NCI-H510A (cell line): ENCODE measurements around the gene WDR27.
"Not testable (repeated sequence)": the region's sequence is repeated elsewhere in the genome, so short reads cannot be mapped to it uniquely, and the experiment has no call there.

ENCODE experiments used
- DNase-seq: peaks from one replicate; lab custom pipeline; 2025; lab: John Stamatoyannopoulos, UW

WDR27 gene

GRCh38 chr6:169520104-169520503 lies 181.7 kb downstream of the WDR27 start:
- no peak for DNase-seq

GRCh38 chr6:169518451-169518850 lies 183.4 kb downstream of the WDR27 start:
- DNase-seq, result no peak

GRCh38 chr6:169513478-169514193 lies 188.2 kb downstream of the WDR27 start:
- no peak for DNase-seq

- not testable (repeated sequence) for DNase-seq
These were observed 190.0 kb downstream of the WDR27 start for GRCh38 chr6:169511785-169512184.

- DNase-seq, result no peak
These were observed 191.0 kb downstream of the WDR27 start for GRCh38 chr6:169510871-169511270.

- DNase-seq, result no peak
These were observed 193.4 kb downstream of the WDR27 start for GRCh38 chr6:169508452-169508851.

GRCh38 chr6:169503422-169504152 lies 198.2 kb downstream of the WDR27 start:
- no peak for DNase-seq

GRCh38 chr6:169502445-169502844 lies 199.4 kb downstream of the WDR27 start:
- DNase-seq, result no peak

- no peak for DNase-seq
These were observed 200.0 kb downstream of the WDR27 start for GRCh38 chr6:169501777-169502313.

- DNase-seq, result no peak
These were observed 200.7 kb downstream of the WDR27 start for GRCh38 chr6:169501128-169501527.

GRCh38 chr6:169500688-169501087 lies 201.1 kb downstream of the WDR27 start:
- DNase-seq, result no peak

GRCh38 chr6:169499848-169500247 lies 202.0 kb downstream of the WDR27 start:
- no peak for DNase-seq

GRCh38 chr6:169498916-169499513 lies 202.8 kb downstream of the WDR27 start:
- no peak for DNase-seq

GRCh38 chr6:169495601-169496000 lies 206.2 kb downstream of the WDR27 start:
- DNase-seq, result no peak

- DNase-seq, result no peak
These were observed 207.8 kb downstream of the WDR27 start for GRCh38 chr6:169494038-169494437.

- no peak for DNase-seq
These were observed 210.3 kb downstream of the WDR27 start for GRCh38 chr6:169491482-169491881.

GRCh38 chr6:169490830-169491229 lies 211.0 kb downstream of the WDR27 start:
- DNase-seq, result no peak

- DNase-seq, result no peak
These were observed 211.6 kb downstream of the WDR27 start for GRCh38 chr6:169490246-169490641.

GRCh38 chr6:169489563-169490245 lies 212.1 kb downstream of the WDR27 start:
- no peak for DNase-seq

GRCh38 chr6:169487579-169488436 lies 214.0 kb downstream of the WDR27 start:
- DNase-seq, result no peak

- no peak for DNase-seq
These were observed 221.9 kb downstream of the WDR27 start for GRCh38 chr6:169479783-169480495.
